Glutamatergic neuron (in vitro differentiated cells): ENCODE results near the gene WNT4. TPM values are rescaled to one million over a fixed set of nuclear protein-coding genes. Genes with fewer than 3 reads are reported as not detected.

Experiments
- DNase-seq: peaks from one replicate; pipeline ENCODE4 v3.0.0; 2022
- H3K27ac Mint-ChIP-seq: one replicate; pipeline ENCODE4 v1.8.0; 2020; ENCODE audit warnings: mild to moderate bottlenecking, mixed read lengths, inconsistent platforms; ENCODE audit not compliant: unreplicated experiment
- H3K27me3 Mint-ChIP-seq: one replicate; pipeline ENCODE4 v1.8.0; 2020; ENCODE audit warnings: mild to moderate bottlenecking, moderate library complexity, mixed read lengths, inconsistent platforms; ENCODE audit not compliant: unreplicated experiment
- H3K36me3 Mint-ChIP-seq: one replicate; pipeline ENCODE4 v1.8.0; 2020; ENCODE audit warnings: mild to moderate bottlenecking, mixed read lengths, inconsistent platforms; ENCODE audit not compliant: unreplicated experiment
- H3K4me1 Mint-ChIP-seq: one replicate; pipeline ENCODE4 v1.8.0; 2020; ENCODE audit warnings: mild to moderate bottlenecking, low read depth, mixed read lengths, inconsistent platforms; ENCODE audit not compliant: unreplicated experiment
- H3K4me3 Mint-ChIP-seq: one replicate; pipeline ENCODE4 v1.8.0; 2020; ENCODE audit warnings: mild to moderate bottlenecking, mixed read lengths, inconsistent platforms; ENCODE audit not compliant: unreplicated experiment
- H3K9me3 Mint-ChIP-seq: one replicate; pipeline ENCODE4 v1.8.0; 2020; ENCODE audit warnings: mild to moderate bottlenecking, moderate library complexity, mixed read lengths, inconsistent platforms; ENCODE audit not compliant: unreplicated experiment
- total RNA-seq: library from RNA; stranded (reverse); fragmentation: NEBNext Ultra II Directional; extraction: Animal tissue kit (Norgen Biotek cat#: 25700); gene quantifications from one replicate; pipeline ENCODE4 v1.2.1, GENCODE V29; 2021; ENCODE audit not compliant: unreplicated experiment
- TF ChIP-seq, protein P1 (sequence below): fragments of 200-600 bp; sonication (generic); IDR thresholded peaks from one replicate; pipeline ENCODE4 v1.5.0; 2021; ENCODE audit not compliant: partially characterized antibody, unreplicated experiment

Gene WNT4
- total RNA-seq, 1 donor from 2014 or later, result not detected

DNA sequence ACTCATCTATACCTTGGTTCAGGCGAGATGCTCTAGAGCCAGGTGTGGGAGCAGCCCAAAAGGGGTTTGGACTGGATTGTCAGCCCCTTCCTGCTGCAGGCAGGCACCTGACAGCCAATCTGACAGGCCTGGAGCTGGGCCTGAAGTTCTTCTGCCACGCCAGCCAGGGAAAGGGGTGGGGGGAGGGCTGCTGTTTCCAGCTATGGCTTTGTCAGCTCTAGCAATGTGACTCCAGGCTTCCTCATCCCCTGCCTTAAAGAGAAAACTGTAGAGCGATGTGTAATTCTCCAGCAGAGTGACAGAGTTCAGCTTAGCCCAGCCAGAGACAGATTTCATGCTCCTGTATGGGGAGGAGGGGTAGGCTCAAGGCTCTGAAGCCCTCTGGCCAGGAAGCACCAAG, 30.3 kb downstream of the WNT4 start:
- Mint-ChIP-seq H3K27ac (no peak overlapping the region), H3K9me3 (peaks cover 2% of the 10 kb centered on the region), H3K4me3 (no peak overlapping the region), H3K4me1 (peaks cover 8% of the 10 kb centered on the region), H3K36me3 (no peaks in the 10 kb centered on the region), H3K27me3 (peaks cover 8% of the 10 kb centered on the region)
- TF ChIP-seq, protein P1, sequence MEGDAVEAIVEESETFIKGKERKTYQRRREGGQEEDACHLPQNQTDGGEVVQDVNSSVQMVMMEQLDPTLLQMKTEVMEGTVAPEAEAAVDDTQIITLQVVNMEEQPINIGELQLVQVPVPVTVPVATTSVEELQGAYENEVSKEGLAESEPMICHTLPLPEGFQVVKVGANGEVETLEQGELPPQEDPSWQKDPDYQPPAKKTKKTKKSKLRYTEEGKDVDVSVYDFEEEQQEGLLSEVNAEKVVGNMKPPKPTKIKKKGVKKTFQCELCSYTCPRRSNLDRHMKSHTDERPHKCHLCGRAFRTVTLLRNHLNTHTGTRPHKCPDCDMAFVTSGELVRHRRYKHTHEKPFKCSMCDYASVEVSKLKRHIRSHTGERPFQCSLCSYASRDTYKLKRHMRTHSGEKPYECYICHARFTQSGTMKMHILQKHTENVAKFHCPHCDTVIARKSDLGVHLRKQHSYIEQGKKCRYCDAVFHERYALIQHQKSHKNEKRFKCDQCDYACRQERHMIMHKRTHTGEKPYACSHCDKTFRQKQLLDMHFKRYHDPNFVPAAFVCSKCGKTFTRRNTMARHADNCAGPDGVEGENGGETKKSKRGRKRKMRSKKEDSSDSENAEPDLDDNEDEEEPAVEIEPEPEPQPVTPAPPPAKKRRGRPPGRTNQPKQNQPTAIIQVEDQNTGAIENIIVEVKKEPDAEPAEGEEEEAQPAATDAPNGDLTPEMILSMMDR, result no peak
- no peak for DNase-seq

DNA sequence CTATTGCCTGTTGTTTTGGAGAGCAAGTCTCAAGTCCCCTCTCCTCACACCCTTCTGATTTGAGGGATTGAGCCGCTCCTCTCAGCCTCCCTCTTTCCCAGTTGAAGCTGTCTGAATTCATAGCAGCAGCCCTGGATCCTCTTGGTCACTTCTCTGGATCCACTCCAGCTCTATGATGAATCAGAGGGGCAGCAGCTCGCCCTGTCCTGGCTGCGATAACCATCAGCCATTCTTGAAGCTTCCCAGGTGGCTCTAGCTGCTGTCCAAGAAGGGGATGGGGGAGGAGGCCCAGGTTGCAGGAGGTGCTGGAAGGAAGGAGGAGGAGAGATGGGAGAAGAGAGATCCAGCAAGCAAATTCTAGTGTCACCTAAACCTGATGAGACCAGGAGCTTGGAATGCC, 31.3 kb downstream of the WNT4 start:
- DNase-seq, result no peak
- TF ChIP-seq, protein P1, result no peak
- Mint-ChIP-seq H3K27ac (no peak overlapping the region), H3K27me3 (peaks cover 6% of the 10 kb centered on the region), H3K36me3 (no peaks in the 10 kb centered on the region), H3K4me3 (no peak overlapping the region), H3K9me3 (peaks cover 2% of the 10 kb centered on the region), H3K4me1 (peaks cover 5% of the 10 kb centered on the region)

DNA sequence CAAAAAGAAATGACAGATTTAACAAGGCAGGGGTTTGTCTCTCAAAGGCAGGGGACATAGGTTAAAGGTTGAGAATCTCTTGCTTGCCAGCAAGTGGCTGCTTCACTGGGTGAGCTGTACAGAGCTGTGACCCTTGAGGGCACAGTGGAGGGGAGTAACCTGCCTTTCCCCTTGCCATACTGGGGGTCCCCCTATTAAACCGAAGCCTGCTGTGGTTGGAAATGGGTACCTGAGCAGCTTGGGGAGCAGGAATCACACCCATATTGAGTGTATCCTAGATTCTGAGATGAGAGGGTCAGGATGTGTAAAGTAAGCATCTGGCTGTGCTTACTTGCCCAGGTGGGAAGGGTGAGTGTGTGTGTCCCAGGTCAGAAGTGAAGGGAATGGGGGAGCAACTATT, 31.8 kb downstream of the WNT4 start:
- H3K4me1 Mint-ChIP-seq, result peaks cover 5% of the 10 kb centered on the region
- no peaks in the 10 kb centered on the region for H3K36me3 Mint-ChIP-seq
- no peak overlapping the region for H3K4me3 Mint-ChIP-seq
- TF ChIP-seq, protein P1, result no peak
- no peak for DNase-seq
- H3K27ac Mint-ChIP-seq, result no peak overlapping the region
- H3K9me3 Mint-ChIP-seq, result peaks cover 2% of the 10 kb centered on the region
- H3K27me3 Mint-ChIP-seq, result peaks cover 6% of the 10 kb centered on the region

DNA sequence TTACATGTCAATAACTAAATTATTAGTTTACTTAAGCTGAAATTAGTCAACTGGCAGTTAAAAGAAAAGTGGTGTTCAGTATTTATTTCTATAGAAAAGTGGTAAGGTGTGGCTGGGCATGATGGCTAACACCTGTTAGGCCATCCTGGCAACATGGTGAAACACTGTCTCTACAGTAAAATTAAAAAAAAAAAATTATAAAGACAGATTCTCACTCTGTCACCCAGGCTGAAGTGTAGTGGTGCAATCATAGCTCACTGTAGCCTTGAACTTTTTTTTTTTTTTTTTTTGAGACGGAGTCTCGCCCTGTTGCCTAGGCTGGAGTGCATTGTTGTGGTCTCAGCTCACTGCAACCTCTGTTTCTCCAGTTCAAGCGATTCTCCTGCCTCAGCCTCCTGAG, 32.9 kb downstream of the WNT4 start:
- peaks cover 2% of the 10 kb centered on the region for H3K9me3 Mint-ChIP-seq
- TF ChIP-seq, protein P1, result no peak
- no peak overlapping the region for H3K4me3 Mint-ChIP-seq
- no peaks in the 10 kb centered on the region for H3K36me3 Mint-ChIP-seq
- H3K27me3 Mint-ChIP-seq, result peaks cover 5% of the 10 kb centered on the region
- H3K4me1 Mint-ChIP-seq, result peaks cover 4% of the 10 kb centered on the region
- no peak overlapping the region for H3K27ac Mint-ChIP-seq
- DNase-seq, result no peak

DNA sequence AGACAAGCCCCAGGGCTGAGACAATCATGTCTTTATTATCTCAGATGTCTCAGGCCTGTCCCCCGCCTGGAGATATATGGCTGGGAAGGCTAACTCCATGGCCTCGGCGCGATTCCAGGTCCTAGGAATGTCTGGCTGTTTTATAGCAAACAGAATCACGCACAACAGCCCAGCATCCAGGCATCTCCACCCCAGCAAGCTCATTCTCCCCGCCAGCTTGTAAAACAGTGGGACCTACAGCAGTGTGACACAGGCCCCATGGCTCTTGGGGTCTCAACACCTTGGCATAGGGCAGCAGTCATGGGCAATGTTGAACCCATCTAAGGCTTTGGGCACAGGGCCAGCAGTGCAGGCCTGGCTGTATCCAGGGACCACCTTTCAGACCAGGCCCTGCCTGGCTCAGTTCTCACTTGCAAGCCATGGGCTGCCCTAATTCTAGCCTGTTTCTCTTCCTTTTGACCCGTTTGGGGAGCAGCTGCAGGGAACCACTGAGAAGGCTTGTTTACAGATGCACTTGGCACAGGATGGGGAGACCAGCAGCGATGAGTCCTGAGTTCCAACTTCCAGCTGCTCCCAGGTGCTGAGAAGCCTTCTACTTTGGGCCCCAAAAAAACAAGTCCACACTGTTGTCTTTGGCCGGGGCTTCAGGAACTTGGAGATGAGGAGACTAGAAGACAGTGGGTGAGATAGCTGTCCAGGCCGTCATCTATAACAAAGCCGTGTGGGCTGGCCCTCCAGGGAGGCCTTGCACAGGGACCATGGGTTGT, 34.4 kb downstream of the WNT4 start:
- no peak overlapping the region for H3K27ac Mint-ChIP-seq
- peaks cover 2% of the 10 kb centered on the region for H3K9me3 Mint-ChIP-seq
- DNase-seq, result no peak
- H3K27me3 Mint-ChIP-seq, result peaks cover 5% of the 10 kb centered on the region
- TF ChIP-seq, protein P1, result no peak
- H3K4me3 Mint-ChIP-seq, result no peak overlapping the region
- peaks cover 2% of the 10 kb centered on the region for H3K4me1 Mint-ChIP-seq
- H3K36me3 Mint-ChIP-seq, result no peaks in the 10 kb centered on the region
